ENCODE results near the gene SSTR3.
A peak's percentile ranks its signal among the peaks of the same experiment; 100 is the strongest.

The SSTR3 gene

DNA sequence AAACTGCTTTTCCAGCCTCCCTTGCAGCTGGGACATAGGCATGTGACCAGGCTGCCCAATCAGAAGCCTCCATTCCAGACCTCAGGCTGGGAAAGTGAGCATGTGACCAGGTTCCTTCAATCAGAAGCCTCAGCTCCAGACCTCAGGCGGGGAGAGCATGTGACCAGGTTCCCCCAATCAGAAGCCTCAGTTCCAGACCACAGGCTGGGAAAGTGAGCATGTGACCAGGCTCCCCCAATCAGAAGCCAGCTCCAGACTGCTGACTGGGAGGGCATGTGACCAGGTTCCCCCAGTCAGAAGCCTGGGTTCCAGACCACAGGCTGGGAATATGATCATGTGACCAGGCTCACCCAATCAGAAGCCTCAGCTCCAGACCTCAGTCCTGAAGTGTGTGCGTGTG lies 50.8 kb downstream of the SSTR3 start:
- no peak overlapping the region for H2BK5ac ChIP-seq (ENCODE audit: low read length)
- no peak overlapping the region for H3K9ac ChIP-seq (ENCODE audit: low read length)
- H3K56ac ChIP-seq (ENCODE audit: low read length), result no peak overlapping the region
- no peak overlapping the region for H2BK120ac ChIP-seq (ENCODE audit: low read depth, low read length)
- peaks cover 3% of the 10 kb centered on the region for H3K4me1 ChIP-seq (ENCODE audit: control insufficient read depth, low read depth, low read length)
- no peaks in the 10 kb centered on the region for H3K79me2 ChIP-seq (ENCODE audit: control insufficient read depth, insufficient read depth, low read length)
- H3K27ac ChIP-seq (ENCODE audit: low read depth, low read length), result no peak overlapping the region
- no peak overlapping the region for H4K8ac ChIP-seq (ENCODE audit: low read depth, low read length)
- H3K18ac ChIP-seq (ENCODE audit: low read length), result no peak overlapping the region
- DNase-seq, result peak; percentile 64
- no peaks in the 10 kb centered on the region for H3K79me1 ChIP-seq (ENCODE audit: low read length)
- no peak overlapping the region for H3K4me3 ChIP-seq (ENCODE audit: low read length)
- H3K4me2 ChIP-seq (ENCODE audit: low read length), result no peak overlapping the region
- no peak overlapping the region for H4K5ac ChIP-seq (ENCODE audit: low read length)
- no peaks in the 10 kb centered on the region for H3K36me3 ChIP-seq (ENCODE audit: control insufficient read depth, insufficient read depth, low read length)
- H2AK5ac ChIP-seq (ENCODE audit: low read length), result no peak overlapping the region
- H3K27me3 ChIP-seq (ENCODE audit: insufficient read depth, low read length, poor library complexity), result no peaks in the 10 kb centered on the region
- H3K4ac ChIP-seq (ENCODE audit: low read depth, low read length), result no peak overlapping the region
- WGBS (ENCODE audit: extremely low coverage, insufficient coverage, low lambda C conversion rate), result no CpG with 5 or more reads among the region's 2 CpGs
- no peak overlapping the region for H3K23ac ChIP-seq (ENCODE audit: low read length)
- H2BK15ac ChIP-seq (replicated peaks; ENCODE audit: low read depth), result no peak overlapping the region

DNA sequence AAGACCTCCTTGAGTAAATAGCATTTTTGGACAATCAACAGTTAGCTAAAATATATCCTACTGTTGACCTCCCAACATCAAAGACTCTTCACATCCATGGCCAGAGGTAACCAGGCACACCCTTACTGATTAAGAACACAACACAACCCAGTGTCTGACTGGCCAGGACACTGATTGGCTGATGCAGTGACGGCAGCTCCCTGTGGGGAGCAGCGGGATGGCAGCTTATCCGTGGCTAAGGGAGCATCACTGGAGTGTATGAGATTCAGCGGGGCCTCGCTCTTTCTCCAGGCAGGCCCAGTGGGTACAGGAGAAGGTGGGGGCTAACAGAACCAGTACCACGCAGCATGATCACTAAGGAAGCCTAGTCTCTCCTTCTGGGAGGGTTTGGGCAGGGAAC lies 52.2 kb downstream of the SSTR3 start:
- H3K18ac ChIP-seq (ENCODE audit: low read length), result no peak overlapping the region

DNA sequence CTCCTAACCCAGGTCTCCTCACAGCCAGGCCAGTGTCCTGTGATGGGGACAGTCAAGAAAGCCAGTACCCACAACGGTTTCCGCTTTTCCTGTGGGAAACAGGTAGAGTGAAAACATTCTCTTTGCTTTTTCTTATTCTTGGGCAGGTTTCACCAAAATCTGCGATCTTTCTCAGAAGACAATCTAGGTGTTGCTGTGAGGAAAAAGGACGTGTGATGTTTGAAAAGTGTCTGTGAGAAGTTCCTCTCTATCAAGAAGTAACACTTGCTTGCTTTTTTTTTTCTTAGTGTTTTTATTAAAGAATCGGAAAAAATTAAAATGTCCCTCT lies 53.4 kb downstream of the SSTR3 start:
- no peak overlapping the region for H3K23ac ChIP-seq (ENCODE audit: low read length)
- no peaks in the 10 kb centered on the region for H3K79me1 ChIP-seq (ENCODE audit: low read length)
- H3K4me1 ChIP-seq (ENCODE audit: control insufficient read depth, low read depth, low read length), result no peaks in the 10 kb centered on the region
- H3K9ac ChIP-seq (ENCODE audit: low read length), result no peak overlapping the region
- no peaks in the 10 kb centered on the region for H3K27me3 ChIP-seq (ENCODE audit: insufficient read depth, low read length, poor library complexity)
- H3K4ac ChIP-seq (ENCODE audit: low read depth, low read length), result no peak overlapping the region
- H3K56ac ChIP-seq (ENCODE audit: low read length), result no peak overlapping the region
- H2BK15ac ChIP-seq (replicated peaks; ENCODE audit: low read depth), result no peak overlapping the region
- H3K27ac ChIP-seq (ENCODE audit: low read depth, low read length), result no peak overlapping the region
- WGBS (ENCODE audit: extremely low coverage, insufficient coverage, low lambda C conversion rate), result no CpG with 5 or more reads among the region's 5 CpGs
- H3K18ac ChIP-seq (ENCODE audit: low read length), result no peak overlapping the region
- no peaks in the 10 kb centered on the region for H3K36me3 ChIP-seq (ENCODE audit: control insufficient read depth, insufficient read depth, low read length)
- no peak overlapping the region for H3K4me3 ChIP-seq (ENCODE audit: low read length)
- no peak overlapping the region for H4K5ac ChIP-seq (ENCODE audit: low read length)
- DNase-seq, result no peak
- H2BK5ac ChIP-seq (ENCODE audit: low read length), result no peak overlapping the region
- no peak overlapping the region for H2BK120ac ChIP-seq (ENCODE audit: low read depth, low read length)
- no peak overlapping the region for H2AK5ac ChIP-seq (ENCODE audit: low read length)
- H4K8ac ChIP-seq (ENCODE audit: low read depth, low read length), result no peak overlapping the region
- no peak overlapping the region for H3K4me2 ChIP-seq (ENCODE audit: low read length)
- no peaks in the 10 kb centered on the region for H3K79me2 ChIP-seq (ENCODE audit: control insufficient read depth, insufficient read depth, low read length)

More for the DNA sequence above, 52.2 kb downstream of the SSTR3 start:
- no peak overlapping the region for H3K56ac ChIP-seq (ENCODE audit: low read length)
- no peaks in the 10 kb centered on the region for H3K36me3 ChIP-seq (ENCODE audit: control insufficient read depth, insufficient read depth, low read length)
- no peaks in the 10 kb centered on the region for H3K27me3 ChIP-seq (ENCODE audit: insufficient read depth, low read length, poor library complexity)
- no peak overlapping the region for H2AK5ac ChIP-seq (ENCODE audit: low read length)
- no peaks in the 10 kb centered on the region for H3K4me1 ChIP-seq (ENCODE audit: control insufficient read depth, low read depth, low read length)
- H3K9ac ChIP-seq (ENCODE audit: low read length), result no peak overlapping the region
- H3K4ac ChIP-seq (ENCODE audit: low read depth, low read length), result no peak overlapping the region
- WGBS (ENCODE audit: extremely low coverage, insufficient coverage, low lambda C conversion rate), result no CpG with 5 or more reads among the region's 6 CpGs
- H3K4me3 ChIP-seq (ENCODE audit: low read length), result no peak overlapping the region
- H3K79me2 ChIP-seq (ENCODE audit: control insufficient read depth, insufficient read depth, low read length), result no peaks in the 10 kb centered on the region
- H3K4me2 ChIP-seq (ENCODE audit: low read length), result no peak overlapping the region
- H4K5ac ChIP-seq (ENCODE audit: low read length), result no peak overlapping the region
- no peaks in the 10 kb centered on the region for H3K79me1 ChIP-seq (ENCODE audit: low read length)
- peak; percentile 40 for DNase-seq
- H2BK15ac ChIP-seq (replicated peaks; ENCODE audit: low read depth), result no peak overlapping the region
- H3K23ac ChIP-seq (ENCODE audit: low read length), result no peak overlapping the region
- H2BK5ac ChIP-seq (ENCODE audit: low read length), result no peak overlapping the region
- H4K8ac ChIP-seq (ENCODE audit: low read depth, low read length), result no peak overlapping the region
- no peak overlapping the region for H2BK120ac ChIP-seq (ENCODE audit: low read depth, low read length)
- H3K27ac ChIP-seq (ENCODE audit: low read depth, low read length), result no peak overlapping the region

DNA sequence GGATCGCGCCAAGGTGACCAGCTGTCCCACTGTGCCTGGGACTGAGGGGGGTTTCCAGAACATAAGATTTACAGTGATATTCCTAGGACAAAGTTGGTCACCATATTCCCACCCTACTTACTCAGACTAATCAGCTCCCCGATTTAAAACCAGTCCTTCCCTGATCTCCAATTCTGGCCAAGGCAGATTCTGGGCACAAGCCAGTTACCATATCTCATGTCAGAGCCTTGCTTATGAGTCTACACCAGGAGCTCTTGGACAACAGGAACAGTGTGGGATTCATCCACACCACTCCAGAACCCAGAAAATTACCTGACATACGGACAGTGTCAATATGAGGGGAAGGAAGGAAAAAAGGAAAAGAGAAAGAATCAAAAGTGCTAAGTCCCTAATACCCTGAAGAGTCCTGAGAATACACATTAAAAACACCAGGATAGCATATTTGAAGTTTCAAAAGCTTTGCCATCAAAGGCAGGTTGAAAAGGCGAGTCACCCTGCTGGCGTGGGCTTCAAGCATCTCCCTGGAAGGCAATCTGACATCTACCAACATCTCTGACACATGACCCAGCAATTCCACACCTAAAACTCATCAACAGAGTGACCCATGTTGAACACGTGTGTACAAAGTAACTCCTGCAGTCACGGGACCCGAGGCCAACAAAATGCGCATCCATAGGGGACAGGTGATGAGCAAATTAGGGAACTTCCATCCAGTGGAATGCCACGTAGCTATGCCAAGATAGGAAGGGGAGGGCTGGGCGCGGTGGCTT lies 54.6 kb downstream of the SSTR3 start:
- no peaks in the 10 kb centered on the region for H3K79me1 ChIP-seq (ENCODE audit: low read length)
- H2BK120ac ChIP-seq (ENCODE audit: low read depth, low read length), result no peak overlapping the region
- no peaks in the 10 kb centered on the region for H3K4me1 ChIP-seq (ENCODE audit: control insufficient read depth, low read depth, low read length)
- no peak overlapping the region for H4K5ac ChIP-seq (ENCODE audit: low read length)
- no peaks in the 10 kb centered on the region for H3K79me2 ChIP-seq (ENCODE audit: control insufficient read depth, insufficient read depth, low read length)
- no peak overlapping the region for H3K4me2 ChIP-seq (ENCODE audit: low read length)
- no peak overlapping the region for H4K8ac ChIP-seq (ENCODE audit: low read depth, low read length)
- H3K56ac ChIP-seq (ENCODE audit: low read length), result no peak overlapping the region
- DNase-seq, result peak; percentile 28
- H3K4ac ChIP-seq (ENCODE audit: low read depth, low read length), result no peak overlapping the region
- H2AK5ac ChIP-seq (ENCODE audit: low read length), result no peak overlapping the region
- H3K27me3 ChIP-seq (ENCODE audit: insufficient read depth, low read length, poor library complexity), result no peaks in the 10 kb centered on the region
- no peak overlapping the region for H3K4me3 ChIP-seq (ENCODE audit: low read length)
- no peak overlapping the region for H3K18ac ChIP-seq (ENCODE audit: low read length)
- H3K9ac ChIP-seq (ENCODE audit: low read length), result no peak overlapping the region
- WGBS (ENCODE audit: extremely low coverage, insufficient coverage, low lambda C conversion rate), result no CpG with 5 or more reads among the region's 13 CpGs
- no peak overlapping the region for H3K23ac ChIP-seq (ENCODE audit: low read length)
- H3K27ac ChIP-seq (ENCODE audit: low read depth, low read length), result no peak overlapping the region
- no peaks in the 10 kb centered on the region for H3K36me3 ChIP-seq (ENCODE audit: control insufficient read depth, insufficient read depth, low read length)
- no peak overlapping the region for H2BK5ac ChIP-seq (ENCODE audit: low read length)
- H2BK15ac ChIP-seq (replicated peaks; ENCODE audit: low read depth), result no peak overlapping the region

DNA sequence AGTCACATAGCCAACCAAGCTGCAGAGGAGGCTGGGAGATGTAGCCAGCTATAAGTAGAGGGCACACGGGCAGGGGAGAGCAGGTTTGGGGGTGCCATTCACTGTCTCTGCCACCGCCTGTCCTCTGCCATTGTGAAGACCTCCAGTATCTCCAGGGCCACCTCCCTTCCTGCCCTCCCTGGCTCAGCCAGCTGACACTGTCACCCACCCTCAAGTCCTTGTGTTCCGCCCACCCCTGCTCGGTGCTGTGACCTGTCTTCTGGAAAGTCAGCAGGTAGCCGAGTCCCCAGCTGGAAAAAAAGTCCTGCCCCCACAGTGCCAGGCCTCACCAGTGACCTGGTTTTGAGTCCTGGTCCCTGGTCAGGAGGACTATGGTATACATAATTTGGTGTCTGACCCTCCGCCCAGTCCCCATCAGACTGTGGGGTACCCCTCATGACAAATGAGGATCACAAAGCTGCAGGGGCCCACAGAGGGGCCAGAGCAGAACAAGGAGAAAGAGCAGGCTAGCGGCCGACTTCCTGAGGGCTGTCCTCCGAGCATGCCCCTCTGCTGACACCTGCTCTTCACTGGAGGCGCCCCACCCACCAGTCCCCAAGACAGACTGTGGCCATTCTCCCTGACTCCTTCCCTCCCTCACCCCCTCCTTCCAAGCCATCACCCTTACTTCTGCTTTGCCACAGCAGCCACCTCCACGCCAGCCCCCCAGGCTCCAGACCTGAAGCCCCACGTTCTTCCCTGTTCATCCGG lies 55.4 kb downstream of the SSTR3 start:
- no peak overlapping the region for H3K23ac ChIP-seq (ENCODE audit: low read length)
- no CpG with 5 or more reads among the region's 13 CpGs for WGBS (ENCODE audit: extremely low coverage, insufficient coverage, low lambda C conversion rate)

More for the DNA sequence above, 55.4 kb downstream of the SSTR3 start:
- H4K8ac ChIP-seq (ENCODE audit: low read depth, low read length), result no peak overlapping the region
- H3K36me3 ChIP-seq (ENCODE audit: control insufficient read depth, insufficient read depth, low read length), result no peaks in the 10 kb centered on the region
- no peak overlapping the region for H4K5ac ChIP-seq (ENCODE audit: low read length)
- H3K79me2 ChIP-seq (ENCODE audit: control insufficient read depth, insufficient read depth, low read length), result no peaks in the 10 kb centered on the region
- no peaks in the 10 kb centered on the region for H3K79me1 ChIP-seq (ENCODE audit: low read length)
- H3K9ac ChIP-seq (ENCODE audit: low read length), result no peak overlapping the region
- no peak for DNase-seq
- H3K4me3 ChIP-seq (ENCODE audit: low read length), result no peak overlapping the region
- H2AK5ac ChIP-seq (ENCODE audit: low read length), result no peak overlapping the region
- no peak overlapping the region for H2BK5ac ChIP-seq (ENCODE audit: low read length)
- no peak overlapping the region for H3K4me2 ChIP-seq (ENCODE audit: low read length)
- no peak overlapping the region for H3K18ac ChIP-seq (ENCODE audit: low read length)
- no peak overlapping the region for H3K4ac ChIP-seq (ENCODE audit: low read depth, low read length)
- no peak overlapping the region for H3K56ac ChIP-seq (ENCODE audit: low read length)
- no peaks in the 10 kb centered on the region for H3K27me3 ChIP-seq (ENCODE audit: insufficient read depth, low read length, poor library complexity)
- no peak overlapping the region for H3K27ac ChIP-seq (ENCODE audit: low read depth, low read length)
- H2BK120ac ChIP-seq (ENCODE audit: low read depth, low read length), result no peak overlapping the region
- no peaks in the 10 kb centered on the region for H3K4me1 ChIP-seq (ENCODE audit: control insufficient read depth, low read depth, low read length)
- no peak overlapping the region for H2BK15ac ChIP-seq (replicated peaks; ENCODE audit: low read depth)
